Large intestine (tissue), 3 donors: ENCODE measurements around the gene FREM2. TPM values are rescaled to one million over a fixed set of nuclear protein-coding genes. Genes with fewer than 3 reads are reported as not detected.

Source experiments
- DNase-seq, 2 donors: peaks; one replicate each; pipeline versions ENCODE4 v3.0.0 to v3.0.0-alpha.2; 2013
- H3K27ac ChIP-seq: one replicate; pipeline ENCODE4 v1.5.1; 2013; ENCODE audit warnings: low read length
- H3K27me3 ChIP-seq: 2 replicates; pipeline ENCODE4 v1.6.1; 2013; ENCODE audit warnings: low read length; ENCODE audit not compliant: control insufficient read depth, insufficient read depth
- H3K36me3 ChIP-seq: 2 replicates; pipeline ENCODE4 v1.6.1; 2013; ENCODE audit warnings: low read length; ENCODE audit not compliant: control insufficient read depth, insufficient read depth
- H3K4me1 ChIP-seq: one replicate; pipeline ENCODE4 v1.6.1; 2013; ENCODE audit warnings: low read length; ENCODE audit not compliant: control insufficient read depth, insufficient read depth
- H3K4me3 ChIP-seq: one replicate; pipeline ENCODE4 v1.5.1; 2013; ENCODE audit warnings: low read length
- H3K9me3 ChIP-seq: one replicate; pipeline ENCODE4 v1.6.1; 2013; ENCODE audit warnings: mild to moderate bottlenecking, low read depth, low read length, moderate library complexity; ENCODE audit not compliant: control insufficient read depth
- WGBS: methylation state at CpG from one replicate; pipeline ENCODE4 v1.1.5; 2013; ENCODE audit warnings: low lambda C conversion rate; ENCODE audit not compliant: insufficient coverage; 5-methylcytosine and 5-hydroxymethylcytosine counted together
- polyA plus RNA-seq: library from polyadenylated mRNA; unstranded; fragments of 120-200 nt; gene quantifications from one replicate; pipeline ENCODE4 v1.2.1, GENCODE V29; 2013

FREM2 gene
- polyA plus RNA-seq, 1 donor, result 6.2 TPM

GRCh38 chr13:38758277-38758676, 71.4 kb downstream of the FREM2 start:
- no peaks in the 10 kb centered on the region for H3K9me3 ChIP-seq
- H3K27me3 ChIP-seq, result no peaks in the 10 kb centered on the region
- no peaks in the 10 kb centered on the region for H3K4me1 ChIP-seq
- H3K27ac ChIP-seq, result no peak overlapping the region
- 36% methylated on average over 2 of the region's 5 CpGs for WGBS
- H3K4me3 ChIP-seq, result no peak overlapping the region
- H3K36me3 ChIP-seq, result no peaks in the 10 kb centered on the region
- no peak for DNase-seq

- DNase-seq, result no peak
- no peak overlapping the region for H3K27ac ChIP-seq
- no peak overlapping the region for H3K4me3 ChIP-seq
- H3K36me3 ChIP-seq, result no peaks in the 10 kb centered on the region
- no peaks in the 10 kb centered on the region for H3K27me3 ChIP-seq
- WGBS, result 93% methylated on average over 2 of the region's 4 CpGs
- H3K4me1 ChIP-seq, result no peaks in the 10 kb centered on the region
- H3K9me3 ChIP-seq, result no peaks in the 10 kb centered on the region
Measured at GRCh38 chr13:38759390-38759789, 72.5 kb downstream of the FREM2 start.

GRCh38 chr13:38763446-38764381, 76.8 kb downstream of the FREM2 start:
- 45% methylated on average over 4 of the region's 7 CpGs for WGBS
- H3K36me3 ChIP-seq, result no peaks in the 10 kb centered on the region
- peak; percentile 19 to 36 for DNase-seq
- no peak overlapping the region for H3K27ac ChIP-seq
- no peaks in the 10 kb centered on the region for H3K9me3 ChIP-seq
- no peaks in the 10 kb centered on the region for H3K4me1 ChIP-seq
- H3K4me3 ChIP-seq, result no peak overlapping the region
- H3K27me3 ChIP-seq, result no peaks in the 10 kb centered on the region

- Histone ChIP-seq H3K27ac (no peak overlapping the region), H3K27me3 (no peaks in the 10 kb centered on the region), H3K36me3 (no peaks in the 10 kb centered on the region), H3K4me1 (no peaks in the 10 kb centered on the region), H3K4me3 (no peak overlapping the region), H3K9me3 (no peaks in the 10 kb centered on the region)
- DNase-seq, result no peak
- WGBS, result no CpG with 5 or more reads among the region's 2 CpGs
Measured at GRCh38 chr13:38766799-38767198, 79.9 kb downstream of the FREM2 start.

- no peaks in the 10 kb centered on the region for H3K27me3 ChIP-seq
- no CpG with 5 or more reads among the region's 1 CpG for WGBS
- H3K4me1 ChIP-seq, result no peaks in the 10 kb centered on the region
- no peak for DNase-seq
- no peak overlapping the region for H3K4me3 ChIP-seq
- no peak overlapping the region for H3K27ac ChIP-seq
- H3K36me3 ChIP-seq, result no peaks in the 10 kb centered on the region
- no peaks in the 10 kb centered on the region for H3K9me3 ChIP-seq
Measured at GRCh38 chr13:38767506-38768265, 80.8 kb downstream of the FREM2 start.

GRCh38 chr13:38769526-38769925, 82.6 kb downstream of the FREM2 start:
- Histone ChIP-seq H3K27me3 (no peaks in the 10 kb centered on the region), H3K36me3 (no peaks in the 10 kb centered on the region), H3K4me3 (no peak overlapping the region), H3K9me3 (no peaks in the 10 kb centered on the region), H3K4me1 (no peaks in the 10 kb centered on the region), H3K27ac (no peak overlapping the region)
- DNase-seq, result no peak
- 100% methylated on average over 1 of the region's 7 CpGs for WGBS

- DNase-seq, result no peak
- no peak overlapping the region for H3K4me3 ChIP-seq
- no peak overlapping the region for H3K27ac ChIP-seq
- H3K9me3 ChIP-seq, result no peaks in the 10 kb centered on the region
- WGBS, result 65% methylated on average over 3 of the region's 5 CpGs
- no peaks in the 10 kb centered on the region for H3K36me3 ChIP-seq
- no peaks in the 10 kb centered on the region for H3K4me1 ChIP-seq
- H3K27me3 ChIP-seq, result no peaks in the 10 kb centered on the region
Measured at GRCh38 chr13:38775085-38775484, 88.2 kb downstream of the FREM2 start.

GRCh38 chr13:38777347-38778119, 90.7 kb downstream of the FREM2 start:
- Histone ChIP-seq H3K27ac (no peak overlapping the region), H3K4me1 (no peaks in the 10 kb centered on the region), H3K4me3 (no peak overlapping the region), H3K27me3 (no peaks in the 10 kb centered on the region), H3K36me3 (no peaks in the 10 kb centered on the region), H3K9me3 (no peaks in the 10 kb centered on the region)
- WGBS, result 90% methylated on average over 2 of the region's 6 CpGs
- no peak for DNase-seq

GRCh38 chr13:38781539-38781938, 94.7 kb downstream of the FREM2 start:
- Histone ChIP-seq H3K36me3 (no peaks in the 10 kb centered on the region), H3K27ac (no peak overlapping the region), H3K27me3 (no peaks in the 10 kb centered on the region), H3K4me1 (no peaks in the 10 kb centered on the region), H3K9me3 (no peaks in the 10 kb centered on the region), H3K4me3 (no peak overlapping the region)
- no peak for DNase-seq
- no CpG with 5 or more reads among the region's 3 CpGs for WGBS
